Sigmoid colon (tissue), 4 donors: ENCODE results near the gene KRT16.

Experiments
- CTCF ChIP-seq, 4 experiments: fragments of 450-650 bp in 3 of 4; fragments of 200-600 bp in 1 of 4; IDR thresholded peaks; one replicate each; pipeline ENCODE4 v1.5.1; 2016 to 2019; ENCODE audit warnings: antibody characterized with exemption in 4 of 4, mild to moderate bottlenecking in 3 of 4, moderate library complexity in 2 of 4
- EP300 ChIP-seq, 4 donors: sonication (generic); formaldehyde crosslinking; IDR thresholded peaks; one replicate each; pipeline ENCODE4 v1.6.1; 2017; ENCODE audit warnings: antibody characterized with exemption in 4 of 4

DNA sequence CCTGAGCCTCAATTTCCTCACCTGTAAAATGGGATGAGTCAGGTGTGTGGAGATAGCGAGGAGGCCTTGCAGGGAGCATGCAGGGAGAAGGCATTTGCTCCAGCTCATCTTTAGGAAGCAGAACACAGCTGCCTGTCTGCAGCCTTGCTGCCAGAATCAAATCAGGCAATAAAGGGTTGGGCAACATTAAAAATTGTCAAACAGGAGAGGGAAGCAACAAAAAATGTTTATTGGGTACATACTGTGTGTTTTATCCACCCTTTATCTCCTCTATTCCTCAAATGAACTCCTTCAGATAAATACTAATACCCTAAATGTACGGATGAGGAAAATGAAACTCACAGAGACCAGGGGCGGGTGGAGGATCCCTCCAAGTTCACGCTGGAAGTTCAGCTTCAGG, 12.2 kb downstream of the KRT16 start:
- TF ChIP-seq CTCF (IDR thresholded peaks at IDR 0.05) = no peak
- TF ChIP-seq EP300 (IDR thresholded peaks at IDR 0.05) = no peak
